Stimulated activated CD4-positive, alpha-beta T cell treated with anti-CD3 and anti-CD28 coated beads, Interleukin-4, amount 100 ng/mL, for 48 hours (primary cell): ENCODE results near the gene MOCS2.

Source experiments
- DNase-seq, 2 donors: peaks; one replicate each; pipeline ENCODE4 v3.0.0-alpha.2; 2020; ENCODE audit warnings: low read depth in 2 of 2

The MOCS2 gene

GRCh38 chr5:53052499-53052898 lies 57.1 kb downstream of the MOCS2 start:
- no peak for DNase-seq

GRCh38 chr5:53048248-53048647 lies 61.3 kb downstream of the MOCS2 start:
- no peak for DNase-seq
